BLaER1 (cell line): ENCODE measurements around the gene PRDM7.

Source experiments
- H3K27ac ChIP-seq: shearing (Covaris generic); formaldehyde crosslinking; 2 replicates; pipeline ENCODE4 v1.8.1; 2022
- H3K27me3 ChIP-seq: shearing (Covaris generic); formaldehyde crosslinking; 2 replicates; pipeline ENCODE4 v1.8.1; 2022
- H3K36me3 ChIP-seq: shearing (Covaris generic); formaldehyde crosslinking; 2 replicates; pipeline ENCODE4 v1.8.1; 2022
- H3K4me1 ChIP-seq: shearing (Covaris generic); formaldehyde crosslinking; 2 replicates; pipeline ENCODE4 v1.8.1; 2022
- H3K4me2 ChIP-seq: shearing (Covaris generic); formaldehyde crosslinking; 2 replicates; pipeline ENCODE4 v1.8.1; 2022
- H3K4me3 ChIP-seq: shearing (Covaris generic); formaldehyde crosslinking; 2 replicates; pipeline ENCODE4 v1.8.1; 2022
- H3K9ac ChIP-seq: shearing (Covaris generic); formaldehyde crosslinking; 2 replicates; pipeline ENCODE4 v1.8.1; 2022
- H3K9me3 ChIP-seq: shearing (Covaris generic); formaldehyde crosslinking; 2 replicates; pipeline ENCODE4 v1.8.1; 2022
- H4K20me1 ChIP-seq: shearing (Covaris generic); formaldehyde crosslinking; 2 replicates; pipeline ENCODE4 v1.8.1; 2022
- Cebpa-rat ChIP-seq: shearing (Covaris generic); IDR thresholded peaks from 2 replicates; pipeline ENCODE4 v1.8.1; 2022

The PRDM7 gene

DNA sequence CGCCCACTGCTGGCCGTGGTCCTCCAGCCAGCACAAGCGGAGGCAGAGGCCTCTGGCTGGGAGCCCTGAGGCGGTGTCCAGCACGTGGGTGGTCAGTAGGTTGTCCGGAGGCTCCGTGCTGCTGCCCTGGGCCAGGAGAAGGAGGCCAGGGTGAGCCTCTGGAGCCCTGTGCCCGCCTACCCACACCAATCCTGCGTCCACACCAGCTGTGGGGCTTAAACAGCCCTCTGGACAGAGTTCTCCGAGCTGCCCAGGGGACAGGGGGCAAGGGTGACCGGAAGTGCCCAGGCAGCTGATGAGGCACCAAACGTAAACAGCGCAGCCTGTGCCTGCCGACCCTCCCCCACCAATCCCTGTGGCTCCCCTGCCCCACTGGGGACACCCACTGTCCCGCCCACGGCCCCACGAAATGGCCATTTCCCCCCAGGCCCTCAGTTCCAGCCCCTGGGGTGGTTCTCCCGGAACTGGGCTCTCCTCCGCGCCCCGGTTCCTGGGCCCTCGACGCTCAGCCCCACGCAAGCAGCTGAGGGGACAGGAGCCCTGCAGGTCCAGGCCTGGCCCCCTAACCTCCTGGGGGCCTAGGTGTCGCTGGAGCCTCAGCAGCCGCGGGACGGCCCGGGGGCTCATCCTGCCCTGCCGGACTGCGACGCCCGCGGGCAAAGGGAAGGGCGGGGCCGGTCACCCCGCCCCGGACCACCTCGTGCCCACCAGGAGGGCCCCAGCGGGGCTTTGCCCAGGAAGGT, 30.0 kb downstream of the PRDM7 start:
- Histone ChIP-seq H3K27ac (no peak overlapping the region), H3K4me2 (no peak overlapping the region), H3K4me3 (no peak overlapping the region), H3K4me1 (peaks cover 20% of the 10 kb centered on the region), H3K36me3 (peaks cover 21% of the 10 kb centered on the region; the same call in 1 of the 2 replicates), H3K9me3 (no peaks in the 10 kb centered on the region), H3K27me3 (no peaks in the 10 kb centered on the region), H4K20me1 (no peaks in the 10 kb centered on the region), H3K9ac (no peak overlapping the region)
- TF ChIP-seq Cebpa-rat, result no peak

DNA sequence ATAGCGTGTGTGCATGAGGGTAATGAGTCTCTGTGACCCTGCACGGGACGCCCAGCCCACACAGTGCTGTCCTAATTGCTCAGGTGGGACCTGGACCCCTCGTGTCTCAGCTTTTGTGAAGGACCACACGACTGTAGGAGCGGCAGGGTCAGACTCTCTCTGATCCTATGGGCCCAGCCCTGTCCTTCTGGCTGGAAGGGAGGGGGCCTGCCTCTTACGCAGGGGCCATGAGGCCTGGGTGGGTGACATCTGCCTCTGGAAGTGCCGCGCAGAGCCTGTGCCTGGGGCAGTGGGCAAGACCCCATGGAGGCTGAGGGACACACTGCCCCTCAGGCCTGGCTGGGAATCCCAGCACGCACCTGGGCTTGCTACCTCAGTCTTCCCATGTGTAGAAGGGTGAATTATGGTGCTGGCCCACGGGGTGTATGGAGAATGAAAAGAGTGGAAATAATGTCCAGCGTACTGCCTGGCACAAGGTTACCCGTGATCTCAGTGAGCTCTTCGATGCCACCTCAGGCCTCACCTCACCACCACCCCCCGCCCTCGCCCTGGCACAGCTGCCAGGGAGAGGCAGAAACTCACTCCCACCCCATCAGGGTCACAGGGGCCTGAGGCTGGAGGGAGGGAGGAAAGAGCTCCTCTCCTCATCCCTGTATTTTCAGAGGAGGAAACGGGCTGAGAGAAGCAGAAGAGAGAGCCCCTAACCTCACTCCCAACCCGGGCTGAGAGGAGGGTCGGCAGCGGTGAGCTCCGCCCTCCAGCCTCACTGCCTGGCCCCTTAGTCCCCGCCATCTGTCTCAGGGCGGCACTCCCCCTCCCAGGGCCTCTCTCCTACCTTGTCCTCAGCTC, 30.8 kb downstream of the PRDM7 start:
- Histone ChIP-seq H3K4me3 (no peak overlapping the region), H4K20me1 (no peaks in the 10 kb centered on the region), H3K9ac (no peak overlapping the region), H3K9me3 (no peaks in the 10 kb centered on the region), H3K27me3 (no peaks in the 10 kb centered on the region), H3K27ac (no peak overlapping the region), H3K4me2 (no peak overlapping the region), H3K4me1 (peaks cover 20% of the 10 kb centered on the region), H3K36me3 (peaks cover 24% of the 10 kb centered on the region; the same call in 1 of the 2 replicates)
- TF ChIP-seq Cebpa-rat, result no peak

DNA sequence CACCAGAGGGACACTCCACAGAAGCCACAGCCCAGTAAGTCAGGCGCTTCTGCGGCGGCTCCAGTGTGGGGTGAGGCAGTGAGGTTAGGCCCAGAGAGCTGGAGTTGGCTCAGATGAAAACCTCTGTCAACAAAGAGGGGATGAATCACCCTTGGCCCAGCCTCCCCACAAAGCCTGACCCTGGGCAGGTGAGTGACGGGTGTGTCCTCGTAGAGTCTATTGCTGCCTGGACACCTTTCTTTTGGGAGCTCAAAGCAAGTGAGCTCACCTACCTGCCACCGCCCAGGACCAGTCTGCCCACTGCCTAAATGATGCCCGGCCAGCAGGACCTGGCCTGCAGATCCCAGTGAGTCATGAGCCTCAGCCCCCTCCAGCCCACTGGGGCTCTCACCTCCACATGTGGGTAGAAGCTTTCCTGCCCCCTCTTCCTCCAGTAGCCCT, 33.0 kb downstream of the PRDM7 start:
- Histone ChIP-seq H3K9me3 (no peaks in the 10 kb centered on the region), H3K4me1 (peaks cover 20% of the 10 kb centered on the region), H3K27ac (no peak overlapping the region), H3K4me3 (no peak overlapping the region), H3K36me3 (peaks cover 45% of the 10 kb centered on the region), H3K9ac (no peak overlapping the region), H3K4me2 (0 out of 2 replicates have a peak overlapping the region, but pooled peaks have one; percentile 17), H3K27me3 (no peaks in the 10 kb centered on the region), H4K20me1 (no peaks in the 10 kb centered on the region)
- no peak for TF ChIP-seq Cebpa-rat

DNA sequence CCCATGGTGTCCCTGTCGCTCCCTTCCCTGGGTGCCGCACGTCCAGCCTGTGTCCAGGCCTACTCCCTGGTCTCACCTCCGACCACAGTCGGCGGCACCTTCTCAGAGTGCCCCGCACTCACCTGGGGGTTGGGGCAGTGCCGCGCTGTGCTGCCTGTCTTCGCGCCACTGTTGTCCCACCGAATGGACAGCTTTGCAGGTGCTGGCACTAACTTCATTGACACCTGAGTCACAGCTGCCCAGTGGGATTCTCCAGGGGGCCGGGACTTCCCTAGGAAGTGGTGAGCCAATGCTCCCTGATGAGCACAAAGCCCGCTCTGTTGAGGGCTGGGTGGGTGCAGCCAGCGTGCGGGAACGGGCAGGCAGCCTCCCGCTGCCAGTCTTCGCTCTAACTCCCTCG, 33.6 kb downstream of the PRDM7 start:
- Histone ChIP-seq H3K36me3 (peaks cover 51% of the 10 kb centered on the region), H3K4me3 (no peak overlapping the region), H3K4me2 (0 out of 2 replicates have a peak overlapping the region, but pooled peaks have one; percentile 17), H3K27me3 (no peaks in the 10 kb centered on the region), H3K4me1 (peaks cover 20% of the 10 kb centered on the region), H3K27ac (no peak overlapping the region), H3K9ac (no peak overlapping the region), H3K9me3 (no peaks in the 10 kb centered on the region), H4K20me1 (no peaks in the 10 kb centered on the region)
- no peak for TF ChIP-seq Cebpa-rat

DNA sequence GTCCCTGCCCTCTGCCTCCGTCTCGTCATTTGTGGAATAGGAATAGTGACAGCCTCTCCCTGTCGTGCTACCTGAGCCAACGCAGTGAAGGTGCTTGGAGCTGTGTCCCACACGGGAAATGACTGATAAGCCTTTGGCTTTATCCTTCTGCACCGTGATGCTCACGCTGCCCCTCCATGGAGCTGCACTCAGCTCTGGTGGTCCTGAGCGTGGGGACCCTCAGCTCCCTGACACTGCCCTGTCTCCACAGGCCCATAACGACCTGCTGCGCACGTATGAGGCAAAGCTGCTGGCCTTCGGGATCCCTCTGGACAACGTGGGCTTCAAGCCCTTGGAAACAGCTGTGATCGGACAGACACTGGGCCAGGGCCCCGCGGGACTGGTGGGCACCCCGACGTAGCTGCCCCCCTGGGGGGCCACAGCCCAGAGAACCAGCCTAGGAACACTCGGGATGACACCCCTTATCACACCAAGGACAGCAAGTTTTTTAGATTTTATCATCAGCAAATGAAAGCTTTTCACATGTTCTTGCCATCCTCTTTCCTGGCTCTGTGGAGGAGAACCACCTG, 34.1 kb downstream of the PRDM7 start:
- no peak for TF ChIP-seq Cebpa-rat
- Histone ChIP-seq H3K27me3 (no peaks in the 10 kb centered on the region), H3K27ac (no peak overlapping the region), H3K36me3 (peaks cover 56% of the 10 kb centered on the region), H3K9me3 (no peaks in the 10 kb centered on the region), H3K4me1 (peaks cover 20% of the 10 kb centered on the region), H3K9ac (no peak overlapping the region), H3K4me3 (no peak overlapping the region), H4K20me1 (no peaks in the 10 kb centered on the region), H3K4me2 (no peak overlapping the region)

DNA sequence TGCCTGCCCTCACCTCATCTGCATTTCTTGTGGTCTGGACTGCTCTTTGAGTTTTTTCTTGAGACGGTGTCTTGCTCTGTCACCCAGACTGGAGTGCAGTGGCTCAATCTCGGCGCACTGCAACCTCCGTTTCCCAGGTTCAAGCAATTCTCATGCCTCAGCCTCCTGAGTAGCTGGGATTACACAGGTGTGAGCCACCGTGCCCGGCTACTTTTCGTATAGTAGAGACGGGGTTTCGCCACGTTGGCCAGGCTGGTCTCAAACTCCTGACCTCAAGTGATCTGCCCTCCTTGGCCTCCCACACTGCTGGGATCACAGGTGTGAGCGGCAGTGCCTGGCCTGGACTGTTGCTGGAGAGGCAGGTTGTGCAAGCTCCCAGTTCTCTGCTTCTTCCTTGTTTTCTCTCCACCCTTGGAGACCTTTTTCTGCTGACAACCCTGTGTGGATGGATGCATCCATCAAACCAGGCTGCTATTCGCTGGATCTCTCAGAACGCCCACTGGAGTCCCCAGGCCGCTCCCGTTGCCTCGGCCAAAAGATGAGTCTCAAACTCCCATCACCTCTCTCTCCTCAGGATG, 35.1 kb downstream of the PRDM7 start:
- no peak overlapping the region for H3K9ac ChIP-seq
- H3K27me3 ChIP-seq, result no peaks in the 10 kb centered on the region
- no peak overlapping the region for H3K4me3 ChIP-seq
- peaks cover 67% of the 10 kb centered on the region for H3K36me3 ChIP-seq
- no peaks in the 10 kb centered on the region for H3K9me3 ChIP-seq
- H3K4me2 ChIP-seq, result no peak overlapping the region
- no peaks in the 10 kb centered on the region for H4K20me1 ChIP-seq
- TF ChIP-seq Cebpa-rat, result no peak
- H3K27ac ChIP-seq, result no peak overlapping the region
- H3K4me1 ChIP-seq, result peaks cover 20% of the 10 kb centered on the region

DNA sequence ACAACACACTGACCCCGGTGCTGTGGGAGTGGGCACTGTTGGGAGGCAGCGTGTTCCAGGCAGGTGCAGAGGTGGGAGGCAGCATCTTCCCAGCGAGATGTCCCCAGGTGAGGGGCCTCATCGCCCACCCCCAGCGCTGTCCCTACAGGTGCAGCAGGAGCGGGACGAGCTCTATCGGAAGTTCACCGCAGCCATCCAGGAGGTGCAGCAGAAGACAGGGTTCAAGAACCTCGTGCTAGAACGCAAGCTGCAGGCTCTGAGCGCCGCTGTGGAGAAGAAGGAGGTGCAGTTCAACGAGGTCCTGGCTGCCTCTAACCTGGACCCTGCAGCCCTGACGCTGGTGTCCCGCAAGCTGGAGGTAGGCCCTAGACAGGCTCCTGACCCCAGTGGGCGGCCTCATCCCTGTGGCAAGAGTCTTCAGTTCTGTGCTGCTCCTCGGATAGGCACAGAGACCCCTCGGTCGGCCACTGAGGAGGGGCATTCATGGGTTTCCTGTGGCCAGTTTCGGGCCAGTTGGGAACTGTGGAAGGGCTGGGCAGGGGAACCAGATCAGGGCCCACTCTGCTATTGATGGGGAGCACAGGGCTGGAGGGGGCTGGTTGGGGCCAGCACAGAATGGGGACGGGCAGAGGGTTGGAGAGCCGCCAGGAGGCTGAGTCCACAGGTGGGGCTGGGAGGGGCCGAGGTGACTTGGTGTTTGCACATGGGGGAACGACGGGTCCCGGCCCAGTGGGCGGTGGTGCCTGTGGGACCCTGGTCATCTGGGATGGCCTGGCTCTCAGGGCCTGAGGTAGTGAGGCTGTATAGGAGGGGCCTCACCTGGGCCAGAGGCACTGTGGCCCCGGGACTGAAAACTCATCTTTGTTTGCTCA, 36.7 kb downstream of the PRDM7 start:
- H3K9ac ChIP-seq, result no peak overlapping the region
- H3K9me3 ChIP-seq, result no peaks in the 10 kb centered on the region
- peaks cover 20% of the 10 kb centered on the region for H3K4me1 ChIP-seq
- no peaks in the 10 kb centered on the region for H4K20me1 ChIP-seq
- H3K27ac ChIP-seq, result no peak overlapping the region
- no peak overlapping the region for H3K4me2 ChIP-seq
- H3K36me3 ChIP-seq, result peaks cover 83% of the 10 kb centered on the region
- H3K27me3 ChIP-seq, result no peaks in the 10 kb centered on the region
- TF ChIP-seq Cebpa-rat, result no peak
- H3K4me3 ChIP-seq, result no peak overlapping the region

DNA sequence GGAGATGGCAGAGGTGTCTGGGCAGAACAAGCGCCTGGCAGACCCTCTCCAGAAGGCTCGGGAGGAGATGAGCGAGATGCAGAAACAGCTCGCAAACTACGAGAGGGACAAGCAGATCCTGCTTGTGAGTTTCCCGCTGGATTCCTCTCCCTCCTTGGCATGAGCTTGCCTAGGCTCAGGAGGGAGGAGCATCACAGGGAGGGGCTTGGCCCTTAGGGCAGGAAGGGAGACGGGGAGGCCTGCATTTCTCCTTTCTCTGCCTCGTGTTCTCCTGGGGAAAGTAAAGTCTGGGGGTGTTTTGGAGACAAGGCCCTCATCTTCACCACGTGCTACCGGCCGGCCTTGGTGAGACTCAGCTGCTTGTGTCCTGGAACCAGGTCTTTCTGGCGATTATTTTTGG, 39.9 kb downstream of the PRDM7 start:
- H3K27ac ChIP-seq, result no peak overlapping the region
- H3K36me3 ChIP-seq, result peaks cover 83% of the 10 kb centered on the region
- H3K27me3 ChIP-seq, result no peaks in the 10 kb centered on the region
- H3K4me1 ChIP-seq, result no peaks in the 10 kb centered on the region
- peaks cover 15% of the 10 kb centered on the region for H4K20me1 ChIP-seq
- H3K9ac ChIP-seq, result no peak overlapping the region
- no peaks in the 10 kb centered on the region for H3K9me3 ChIP-seq
- no peak for TF ChIP-seq Cebpa-rat
- H3K4me2 ChIP-seq, result no peak overlapping the region
- H3K4me3 ChIP-seq, result no peak overlapping the region

DNA sequence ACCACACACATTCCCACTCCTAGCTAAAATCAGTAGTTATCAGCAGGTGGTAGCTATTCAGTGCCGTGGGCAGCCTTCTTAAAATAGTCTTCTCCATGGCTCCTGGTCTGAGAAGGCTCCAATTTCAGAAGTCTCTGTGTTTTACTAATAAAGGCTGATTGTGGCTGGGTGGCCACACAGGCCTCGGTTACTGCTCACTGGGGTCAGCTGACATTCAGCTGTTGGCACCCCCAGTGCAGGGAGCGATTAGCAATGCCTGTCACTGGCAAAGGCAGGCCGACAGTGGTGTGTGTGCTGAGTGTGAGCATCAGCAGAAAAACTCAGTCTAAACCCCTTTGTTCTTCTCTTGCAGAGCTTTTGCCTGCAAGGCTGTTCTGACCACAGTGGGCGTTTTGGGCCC, 41.2 kb downstream of the PRDM7 start:
- H3K4me3 ChIP-seq, result no peak overlapping the region
- H3K4me2 ChIP-seq, result no peak overlapping the region
- no peaks in the 10 kb centered on the region for H3K27me3 ChIP-seq
- H3K9ac ChIP-seq, result no peak overlapping the region
- peaks cover 89% of the 10 kb centered on the region for H3K36me3 ChIP-seq
- no peaks in the 10 kb centered on the region for H3K4me1 ChIP-seq
- no peak for TF ChIP-seq Cebpa-rat
- H3K27ac ChIP-seq, result no peak overlapping the region
- no peaks in the 10 kb centered on the region for H3K9me3 ChIP-seq
- peaks cover 29% of the 10 kb centered on the region for H4K20me1 ChIP-seq
